ENCODE measurements around the gene LTBP1. TPM values are rescaled to one million over a fixed set of nuclear protein-coding genes. Genes with fewer than 3 reads are reported as not detected.

Gene LTBP1
- total and polyA plus RNA-seq, 10 of the 15 experiments (the other 5 are each of a cell fraction or from before 2014, with no cell fraction given) = 0.01 to 0.28 (median 0.12) TPM; not detected in 2

DNA sequence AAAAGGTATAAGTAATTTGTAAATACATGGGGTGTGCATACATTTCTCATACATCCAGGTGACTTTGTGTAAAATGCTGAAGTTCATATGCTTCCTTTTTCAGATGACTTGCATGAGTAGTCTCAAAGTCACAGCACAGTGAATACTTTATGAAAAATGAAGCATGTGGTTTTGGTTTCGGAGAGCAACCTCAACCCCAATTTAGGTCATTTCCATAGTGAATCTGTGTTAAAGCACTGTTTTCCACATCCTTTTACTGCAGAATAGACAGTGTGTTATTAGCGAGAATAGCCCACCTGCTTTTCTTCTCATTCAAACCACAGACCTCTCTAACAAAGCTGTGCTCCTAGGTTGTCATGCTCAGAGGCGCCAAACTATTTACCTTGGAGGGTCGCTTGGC, 325.2 kb downstream of the LTBP1 start (continued):
- TF ChIP-seq PAX5 (IDR thresholded peaks at IDR 0.05; ENCODE audit: borderline replicate concordance, low read depth, low read length) (peak; percentile 93), ZBED1 (IDR thresholded peaks at IDR 0.05; ENCODE audit: borderline replicate concordance) (peak; percentile 55; the same call in 1 of the 2 replicates), RELA (IDR thresholded peaks at IDR 0.05; ENCODE audit: borderline replicate concordance, partially characterized antibody) (no peak), SP1 (IDR thresholded peaks at IDR 0.05; ENCODE audit: low read depth, low read length) (no peak), SMARCA5 (IDR thresholded peaks at IDR 0.05) (no peak), EZH2 (IDR thresholded peaks at IDR 0.05; ENCODE audit: borderline replicate concordance, control insufficient read depth, low read depth, low read length) (peak; percentile 80; the same call in 1 of the 2 replicates), CBX5 (IDR thresholded peaks at IDR 0.05; ENCODE audit: low read depth) (no peak), BACH1 (IDR thresholded peaks at IDR 0.05; ENCODE audit: borderline replicate concordance) (no peak), ESRRA (IDR thresholded peaks at IDR 0.05; ENCODE audit: low read length) (no peak), CHD4 (IDR thresholded peaks at IDR 0.05) (no peak), HCFC1 (IDR thresholded peaks at IDR 0.05; ENCODE audit: low read length) (no peak), MEF2B (IDR thresholded peaks at IDR 0.05; ENCODE audit: partially characterized antibody, poor library complexity, severe bottlenecking) (peak; percentile 75), ASH2L (IDR thresholded peaks at IDR 0.05; ENCODE audit: borderline replicate concordance, low read depth) (no peak), EP300 (IDR thresholded peaks at IDR 0.05; ENCODE audit: borderline replicate concordance in 1 of 2, control insufficient read depth in 1 of 2, low read depth in 2 of 2, low read length in 2 of 2) (peak; percentile 30 to 69; a peak in 3 of 4 replicates), DPF2 (IDR thresholded peaks at IDR 0.05) (peak; percentile 62; the same call in 1 of the 2 replicates), HDAC6 (IDR thresholded peaks at IDR 0.05; ENCODE audit: unreplicated experiment) (no peak), RFX5 (IDR thresholded peaks at IDR 0.05; ENCODE audit: low read depth, low read length) (no peak), BRCA1 (IDR thresholded peaks at IDR 0.05; ENCODE audit: low read depth, low read length) (no peak), MYB (IDR thresholded peaks at IDR 0.05; ENCODE audit: borderline replicate concordance, low read depth, low read length) (no peak)
- TF ChIP-seq, protein P1, sequence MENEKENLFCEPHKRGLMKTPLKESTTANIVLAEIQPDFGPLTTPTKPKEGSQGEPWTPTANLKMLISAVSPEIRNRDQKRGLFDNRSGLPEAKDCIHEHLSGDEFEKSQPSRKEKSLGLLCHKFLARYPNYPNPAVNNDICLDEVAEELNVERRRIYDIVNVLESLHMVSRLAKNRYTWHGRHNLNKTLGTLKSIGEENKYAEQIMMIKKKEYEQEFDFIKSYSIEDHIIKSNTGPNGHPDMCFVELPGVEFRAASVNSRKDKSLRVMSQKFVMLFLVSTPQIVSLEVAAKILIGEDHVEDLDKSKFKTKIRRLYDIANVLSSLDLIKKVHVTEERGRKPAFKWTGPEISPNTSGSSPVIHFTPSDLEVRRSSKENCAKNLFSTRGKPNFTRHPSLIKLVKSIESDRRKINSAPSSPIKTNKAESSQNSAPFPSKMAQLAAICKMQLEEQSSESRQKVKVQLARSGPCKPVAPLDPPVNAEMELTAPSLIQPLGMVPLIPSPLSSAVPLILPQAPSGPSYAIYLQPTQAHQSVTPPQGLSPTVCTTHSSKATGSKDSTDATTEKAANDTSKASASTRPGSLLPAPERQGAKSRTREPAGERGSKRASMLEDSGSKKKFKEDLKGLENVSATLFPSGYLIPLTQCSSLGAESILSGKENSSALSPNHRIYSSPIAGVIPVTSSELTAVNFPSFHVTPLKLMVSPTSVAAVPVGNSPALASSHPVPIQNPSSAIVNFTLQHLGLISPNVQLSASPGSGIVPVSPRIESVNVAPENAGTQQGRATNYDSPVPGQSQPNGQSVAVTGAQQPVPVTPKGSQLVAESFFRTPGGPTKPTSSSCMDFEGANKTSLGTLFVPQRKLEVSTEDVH (IDR thresholded peaks at IDR 0.05; ENCODE audit: low read depth, partially characterized antibody) = no peak
- TF ChIP-seq, protein P2, sequence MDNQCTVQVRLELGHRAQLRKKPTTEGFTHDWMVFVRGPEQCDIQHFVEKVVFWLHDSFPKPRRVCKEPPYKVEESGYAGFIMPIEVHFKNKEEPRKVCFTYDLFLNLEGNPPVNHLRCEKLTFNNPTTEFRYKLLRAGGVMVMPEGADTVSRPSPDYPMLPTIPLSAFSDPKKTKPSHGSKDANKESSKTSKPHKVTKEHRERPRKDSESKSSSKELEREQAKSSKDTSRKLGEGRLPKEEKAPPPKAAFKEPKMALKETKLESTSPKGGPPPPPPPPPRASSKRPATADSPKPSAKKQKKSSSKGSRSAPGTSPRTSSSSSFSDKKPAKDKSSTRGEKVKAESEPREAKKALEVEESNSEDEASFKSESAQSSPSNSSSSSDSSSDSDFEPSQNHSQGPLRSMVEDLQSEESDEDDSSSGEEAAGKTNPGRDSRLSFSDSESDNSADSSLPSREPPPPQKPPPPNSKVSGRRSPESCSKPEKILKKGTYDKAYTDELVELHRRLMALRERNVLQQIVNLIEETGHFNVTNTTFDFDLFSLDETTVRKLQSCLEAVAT (IDR thresholded peaks at IDR 0.05) = no peak
- TF ChIP-seq, protein P3, sequence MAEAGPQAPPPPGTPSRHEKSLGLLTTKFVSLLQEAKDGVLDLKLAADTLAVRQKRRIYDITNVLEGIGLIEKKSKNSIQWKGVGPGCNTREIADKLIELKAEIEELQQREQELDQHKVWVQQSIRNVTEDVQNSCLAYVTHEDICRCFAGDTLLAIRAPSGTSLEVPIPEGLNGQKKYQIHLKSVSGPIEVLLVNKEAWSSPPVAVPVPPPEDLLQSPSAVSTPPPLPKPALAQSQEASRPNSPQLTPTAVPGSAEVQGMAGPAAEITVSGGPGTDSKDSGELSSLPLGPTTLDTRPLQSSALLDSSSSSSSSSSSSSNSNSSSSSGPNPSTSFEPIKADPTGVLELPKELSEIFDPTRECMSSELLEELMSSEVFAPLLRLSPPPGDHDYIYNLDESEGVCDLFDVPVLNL (IDR thresholded peaks at IDR 0.05; ENCODE audit: low read depth, low read length) = no peak
- TF ChIP-seq, protein P4, sequence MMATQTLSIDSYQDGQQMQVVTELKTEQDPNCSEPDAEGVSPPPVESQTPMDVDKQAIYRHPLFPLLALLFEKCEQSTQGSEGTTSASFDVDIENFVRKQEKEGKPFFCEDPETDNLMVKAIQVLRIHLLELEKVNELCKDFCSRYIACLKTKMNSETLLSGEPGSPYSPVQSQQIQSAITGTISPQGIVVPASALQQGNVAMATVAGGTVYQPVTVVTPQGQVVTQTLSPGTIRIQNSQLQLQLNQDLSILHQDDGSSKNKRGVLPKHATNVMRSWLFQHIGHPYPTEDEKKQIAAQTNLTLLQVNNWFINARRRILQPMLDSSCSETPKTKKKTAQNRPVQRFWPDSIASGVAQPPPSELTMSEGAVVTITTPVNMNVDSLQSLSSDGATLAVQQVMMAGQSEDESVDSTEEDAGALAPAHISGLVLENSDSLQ (IDR thresholded peaks at IDR 0.05) = no peak
- TF ChIP-seq, protein P5, sequence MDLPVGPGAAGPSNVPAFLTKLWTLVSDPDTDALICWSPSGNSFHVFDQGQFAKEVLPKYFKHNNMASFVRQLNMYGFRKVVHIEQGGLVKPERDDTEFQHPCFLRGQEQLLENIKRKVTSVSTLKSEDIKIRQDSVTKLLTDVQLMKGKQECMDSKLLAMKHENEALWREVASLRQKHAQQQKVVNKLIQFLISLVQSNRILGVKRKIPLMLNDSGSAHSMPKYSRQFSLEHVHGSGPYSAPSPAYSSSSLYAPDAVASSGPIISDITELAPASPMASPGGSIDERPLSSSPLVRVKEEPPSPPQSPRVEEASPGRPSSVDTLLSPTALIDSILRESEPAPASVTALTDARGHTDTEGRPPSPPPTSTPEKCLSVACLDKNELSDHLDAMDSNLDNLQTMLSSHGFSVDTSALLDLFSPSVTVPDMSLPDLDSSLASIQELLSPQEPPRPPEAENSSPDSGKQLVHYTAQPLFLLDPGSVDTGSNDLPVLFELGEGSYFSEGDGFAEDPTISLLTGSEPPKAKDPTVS (IDR thresholded peaks at IDR 0.05; ENCODE audit: low read depth, low read length) = no peak

Data from GM12878 (cell line).